Mesothelial cell of epicardium (in vitro differentiated cells): ENCODE data around the gene FRMD5. TPM values are rescaled to one million over a fixed set of nuclear protein-coding genes. Genes with fewer than 3 reads are reported as not detected.

Experiments used
- DNase-seq, 2 experiments: peaks; one replicate each; pipeline ENCODE4 v3.0.0; 2021; ENCODE audit warnings: low spot score in 2 of 2; ENCODE audit not compliant: unreplicated experiment in 2 of 2
- H3K27ac Mint-ChIP-seq: 2 replicates; pipeline ENCODE4 v1.8.0; 2021; ENCODE audit warnings: mixed read lengths
- H3K27me3 Mint-ChIP-seq: 2 replicates; pipeline ENCODE4 v1.8.0; 2021; ENCODE audit warnings: low read depth, mixed read lengths
- H3K36me3 Mint-ChIP-seq: 2 replicates; pipeline ENCODE4 v1.8.0; 2021; ENCODE audit warnings: mixed read lengths
- H3K4me1 Mint-ChIP-seq: 2 replicates; pipeline ENCODE4 v1.8.0; 2021; ENCODE audit warnings: mixed read lengths
- H3K4me3 Mint-ChIP-seq: 2 replicates; pipeline ENCODE4 v1.8.0; 2021; ENCODE audit warnings: mild to moderate bottlenecking, moderate library complexity, mixed read lengths
- H3K9me3 Mint-ChIP-seq: 2 replicates; pipeline ENCODE4 v1.8.0; 2021; ENCODE audit warnings: mixed read lengths
- CTCF ChIP-seq: fragments of 200-600 bp; sonication (generic); IDR thresholded peaks from one replicate; pipeline ENCODE4 v1.5.0; 2021; ENCODE audit warnings: antibody characterized with exemption; ENCODE audit not compliant: unreplicated experiment
- total RNA-seq: library from RNA; stranded (reverse); gene quantifications from 3 replicates; pipeline ENCODE4 v1.2.1, GENCODE V29; 2021

FRMD5 gene
- total RNA-seq, 1 donor from 2014 or later: 2.5 TPM

GRCh38 chr15:44222478-44222877 is 27.4 kb upstream of the FRMD5 start:
- Mint-ChIP-seq H3K9me3 (no peaks in the 10 kb centered on the region), H3K4me1 (peaks cover 2% of the 10 kb centered on the region), H3K27me3 (peaks cover 7% of the 10 kb centered on the region), H3K27ac (no peak overlapping the region), H3K4me3 (no peak overlapping the region), H3K36me3 (peaks cover under 1% of the 10 kb centered on the region)
- no peak for TF ChIP-seq CTCF
- DNase-seq: no peak

GRCh38 chr15:44219073-44219472 is 24.0 kb upstream of the FRMD5 start:
- no peak for DNase-seq
- H3K9me3 Mint-ChIP-seq: no peaks in the 10 kb centered on the region
- TF ChIP-seq CTCF: no peak
- H3K36me3 Mint-ChIP-seq: no peaks in the 10 kb centered on the region
- H3K4me1 Mint-ChIP-seq: peaks cover 1% of the 10 kb centered on the region
- H3K27ac Mint-ChIP-seq: no peak overlapping the region
- H3K27me3 Mint-ChIP-seq: peaks cover 16% of the 10 kb centered on the region
- H3K4me3 Mint-ChIP-seq: no peak overlapping the region

GRCh38 chr15:44216958-44217357 is 21.9 kb upstream of the FRMD5 start:
- Mint-ChIP-seq H3K4me3 (no peak overlapping the region), H3K27me3 (peaks cover 18% of the 10 kb centered on the region), H3K4me1 (no peaks in the 10 kb centered on the region), H3K9me3 (no peaks in the 10 kb centered on the region), H3K36me3 (no peaks in the 10 kb centered on the region), H3K27ac (no peak overlapping the region)
- no peak for DNase-seq
- TF ChIP-seq CTCF: no peak

GRCh38 chr15:44215594-44215993 is 20.5 kb upstream of the FRMD5 start:
- Mint-ChIP-seq H3K4me3 (no peak overlapping the region), H3K27ac (no peak overlapping the region), H3K36me3 (no peaks in the 10 kb centered on the region), H3K4me1 (no peaks in the 10 kb centered on the region), H3K9me3 (no peaks in the 10 kb centered on the region), H3K27me3 (peaks cover 27% of the 10 kb centered on the region)
- TF ChIP-seq CTCF: no peak
- DNase-seq: no peak

- Mint-ChIP-seq H3K27ac (no peak overlapping the region), H3K9me3 (no peaks in the 10 kb centered on the region), H3K36me3 (no peaks in the 10 kb centered on the region), H3K27me3 (peaks cover 28% of the 10 kb centered on the region), H3K4me1 (no peaks in the 10 kb centered on the region), H3K4me3 (no peak overlapping the region)
- no peak for TF ChIP-seq CTCF
- no peak for DNase-seq
These were observed 13.9 kb upstream of the FRMD5 start for GRCh38 chr15:44208956-44209355.

GRCh38 chr15:44207643-44208042 is 12.6 kb upstream of the FRMD5 start:
- no peak for TF ChIP-seq CTCF
- H3K9me3 Mint-ChIP-seq: no peaks in the 10 kb centered on the region
- DNase-seq: no peak
- H3K36me3 Mint-ChIP-seq: no peaks in the 10 kb centered on the region
- H3K4me1 Mint-ChIP-seq: no peaks in the 10 kb centered on the region
- peaks cover 27% of the 10 kb centered on the region for H3K27me3 Mint-ChIP-seq
- no peak overlapping the region for H3K4me3 Mint-ChIP-seq
- no peak overlapping the region for H3K27ac Mint-ChIP-seq
